SK-N-SH treated with all-trans-retinoic acid at 6 μM for 48 hours (cell line): Measurements from ENCODE around the gene TEC.

ENCODE experiments used
- ARNTL ChIP-seq: fragments of 450-650 bp; formaldehyde crosslinking; IDR thresholded peaks from 2 replicates; pipeline ENCODE4 v1.5.0; 2020; ENCODE audit warnings: low read depth, mild to moderate bottlenecking, moderate library complexity, borderline replicate concordance
- BACH2 ChIP-seq: fragments of 250-450 bp; sonication (Bioruptor Pico); IDR thresholded peaks from 2 replicates; pipeline ENCODE4 v1.9.0; 2021; ENCODE audit warnings: mild to moderate bottlenecking, borderline replicate concordance
- CSDC2 ChIP-seq: fragments of 250-450 bp; sonication (Bioruptor Pico); IDR thresholded peaks from 2 replicates; pipeline ENCODE4 v1.5.0; 2020; ENCODE audit warnings: mild to moderate bottlenecking, moderate library complexity
- RARB ChIP-seq: fragments of 250-450 bp; sonication (Bioruptor Pico); IDR thresholded peaks from 2 replicates; pipeline ENCODE4 v1.8.0; 2021; ENCODE audit warnings: mild to moderate bottlenecking, moderate library complexity
- SNAI2 ChIP-seq: fragments of 250-450 bp; sonication (Bioruptor Pico); IDR thresholded peaks from 2 replicates; pipeline ENCODE4 v1.5.0; 2020; ENCODE audit warnings: mild to moderate bottlenecking, moderate library complexity
- TCF4 ChIP-seq: fragments of 250-450 bp; sonication (Bioruptor Pico); IDR thresholded peaks from 2 replicates; pipeline ENCODE4 v1.8.0; 2021; ENCODE audit warnings: mild to moderate bottlenecking, moderate library complexity, borderline replicate concordance
- ZC3H10 ChIP-seq: fragments of 250-450 bp; sonication (Bioruptor Pico); IDR thresholded peaks from 2 replicates; pipeline ENCODE4 v1.5.1; 2021; ENCODE audit warnings: mild to moderate bottlenecking, moderate library complexity
- ZFP3 ChIP-seq: fragments of 250-450 bp; sonication (Bioruptor Pico); IDR thresholded peaks from 2 replicates; pipeline ENCODE4 v1.5.0; 2020; ENCODE audit warnings: mild to moderate bottlenecking, moderate library complexity
- ZFP30 ChIP-seq: fragments of 450-650 bp; formaldehyde crosslinking; IDR thresholded peaks from 2 replicates; pipeline ENCODE4 v1.5.0; 2022; ENCODE audit warnings: mild to moderate bottlenecking, moderate library complexity
- ZNF70 ChIP-seq: fragments of 450-650 bp; formaldehyde crosslinking; IDR thresholded peaks from 2 replicates; pipeline ENCODE4 v1.5.0; 2020; ENCODE audit warnings: mild to moderate bottlenecking, moderate library complexity
- ZNF8 ChIP-seq: fragments of 450-650 bp; formaldehyde crosslinking; IDR thresholded peaks from 2 replicates; pipeline ENCODE4 v1.5.0; 2020; ENCODE audit warnings: mild to moderate bottlenecking, moderate library complexity
- TF ChIP-seq, protein P1 (sequence below): fragments of 250-450 bp; sonication (Bioruptor Pico); IDR thresholded peaks from 2 replicates; pipeline ENCODE4 v1.5.1; 2020; ENCODE audit warnings: low read depth, mild to moderate bottlenecking, moderate library complexity
- TF ChIP-seq, protein P2 (sequence below): fragments of 250-450 bp; sonication (Bioruptor Pico); IDR thresholded peaks from 2 replicates; pipeline ENCODE4 v1.5.0; 2020; ENCODE audit warnings: mild to moderate bottlenecking, moderate library complexity

- TF ChIP-seq ZNF70 (no peak), ZFP3 (CRISPR knock-in tag) (no peak), TCF4 (CRISPR knock-in tag) (no peak), ARNTL (CRISPR knock-in tag) (no peak), ZFP30 (CRISPR knock-in tag) (no peak), RARB (CRISPR knock-in tag) (no peak), BACH2 (CRISPR knock-in tag) (no peak), ZC3H10 (CRISPR knock-in tag) (no peak), SNAI2 (no peak), ZNF8 (CRISPR knock-in tag) (no peak), CSDC2 (CRISPR knock-in tag) (no peak)
- TF ChIP-seq, protein P1, sequence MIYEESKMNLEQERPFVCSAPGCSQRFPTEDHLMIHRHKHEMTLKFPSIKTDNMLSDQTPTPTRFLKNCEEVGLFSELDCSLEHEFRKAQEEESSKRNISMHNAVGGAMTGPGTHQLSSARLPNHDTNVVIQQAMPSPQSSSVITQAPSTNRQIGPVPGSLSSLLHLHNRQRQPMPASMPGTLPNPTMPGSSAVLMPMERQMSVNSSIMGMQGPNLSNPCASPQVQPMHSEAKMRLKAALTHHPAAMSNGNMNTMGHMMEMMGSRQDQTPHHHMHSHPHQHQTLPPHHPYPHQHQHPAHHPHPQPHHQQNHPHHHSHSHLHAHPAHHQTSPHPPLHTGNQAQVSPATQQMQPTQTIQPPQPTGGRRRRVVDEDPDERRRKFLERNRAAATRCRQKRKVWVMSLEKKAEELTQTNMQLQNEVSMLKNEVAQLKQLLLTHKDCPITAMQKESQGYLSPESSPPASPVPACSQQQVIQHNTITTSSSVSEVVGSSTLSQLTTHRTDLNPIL: no peak
- TF ChIP-seq, protein P2, sequence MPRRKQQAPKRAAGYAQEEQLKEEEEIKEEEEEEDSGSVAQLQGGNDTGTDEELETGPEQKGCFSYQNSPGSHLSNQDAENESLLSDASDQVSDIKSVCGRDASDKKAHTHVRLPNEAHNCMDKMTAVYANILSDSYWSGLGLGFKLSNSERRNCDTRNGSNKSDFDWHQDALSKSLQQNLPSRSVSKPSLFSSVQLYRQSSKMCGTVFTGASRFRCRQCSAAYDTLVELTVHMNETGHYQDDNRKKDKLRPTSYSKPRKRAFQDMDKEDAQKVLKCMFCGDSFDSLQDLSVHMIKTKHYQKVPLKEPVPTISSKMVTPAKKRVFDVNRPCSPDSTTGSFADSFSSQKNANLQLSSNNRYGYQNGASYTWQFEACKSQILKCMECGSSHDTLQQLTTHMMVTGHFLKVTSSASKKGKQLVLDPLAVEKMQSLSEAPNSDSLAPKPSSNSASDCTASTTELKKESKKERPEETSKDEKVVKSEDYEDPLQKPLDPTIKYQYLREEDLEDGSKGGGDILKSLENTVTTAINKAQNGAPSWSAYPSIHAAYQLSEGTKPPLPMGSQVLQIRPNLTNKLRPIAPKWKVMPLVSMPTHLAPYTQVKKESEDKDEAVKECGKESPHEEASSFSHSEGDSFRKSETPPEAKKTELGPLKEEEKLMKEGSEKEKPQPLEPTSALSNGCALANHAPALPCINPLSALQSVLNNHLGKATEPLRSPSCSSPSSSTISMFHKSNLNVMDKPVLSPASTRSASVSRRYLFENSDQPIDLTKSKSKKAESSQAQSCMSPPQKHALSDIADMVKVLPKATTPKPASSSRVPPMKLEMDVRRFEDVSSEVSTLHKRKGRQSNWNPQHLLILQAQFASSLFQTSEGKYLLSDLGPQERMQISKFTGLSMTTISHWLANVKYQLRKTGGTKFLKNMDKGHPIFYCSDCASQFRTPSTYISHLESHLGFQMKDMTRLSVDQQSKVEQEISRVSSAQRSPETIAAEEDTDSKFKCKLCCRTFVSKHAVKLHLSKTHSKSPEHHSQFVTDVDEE (CRISPR knock-in tag): no peak
These were observed 74.7 kb downstream of the TEC start for GRCh38 chr4:48194971-48195370.
